Measurements from ENCODE around the gene ATP5PF. TPM values are rescaled to one million over a fixed set of nuclear protein-coding genes. Genes with fewer than 3 reads are reported as not detected.
A peak's percentile ranks its signal among the peaks of the same experiment; 100 is the strongest.

ATP5PF gene
- total and polyA plus RNA-seq, 3 experiments from 2014 or later: 182 to 366 (median 197) TPM

GRCh38 chr21:25759573-25759972 is 24.9 kb upstream of the ATP5PF start:
- no peaks in the 10 kb centered on the region for H3K4me1 ChIP-seq (ENCODE audit: insufficient read depth, low read length)
- H3K36me3 Mint-ChIP-seq: peaks cover 10 to 85% (median 35%) of the 10 kb centered on the region in 3 donors
- H3K9me3 Mint-ChIP-seq: no peaks in the 10 kb centered on the region
- H3K27me3 ChIP-seq (ENCODE audit: insufficient read depth, low read length, poor library complexity, severe bottlenecking): no peaks in the 10 kb centered on the region
- peak overlapping the region in 2 of 8 donors; percentile 33 to 72 for H3K27ac Mint-ChIP-seq
- no peak overlapping the region for H3K4me3 Mint-ChIP-seq
- H3K36me3 ChIP-seq (ENCODE audit: insufficient read depth, low read length): peaks cover 31% of the 10 kb centered on the region
- peaks cover 21 to 29% (median 22%) of the 10 kb centered on the region in 3 donors for H3K4me1 Mint-ChIP-seq
- POLR2A ChIA-PET: interaction anchor here (0.5 kb wide), 1 partner anchor 17 kb away, joined by 3 read pairs; no protein-coding TSS in a partner anchor
- no peaks in the 10 kb centered on the region for H3K9me3 ChIP-seq (ENCODE audit: low read length)
- H3K4me3 ChIP-seq (ENCODE audit: low read length): no peak overlapping the region
- H3K27ac ChIP-seq (ENCODE audit: low read depth, low read length): no peak overlapping the region
- CTCF ChIA-PET: no interaction called here
- DNase-seq: no peak
- H3K27me3 Mint-ChIP-seq: no peaks in the 10 kb centered on the region

- Mint-ChIP-seq H3K4me1 (peaks cover 22 to 32% (median 23%) of the 10 kb centered on the region in 3 donors), H3K27me3 (no peaks in the 10 kb centered on the region), H3K36me3 (peaks cover 11 to 84% (median 41%) of the 10 kb centered on the region in 3 donors), H3K9me3 (no peaks in the 10 kb centered on the region), H3K4me3 (no peak overlapping the region), H3K27ac (peak overlapping the region in 2 of 8 donors; percentile 38 to 55)
- no peak for DNase-seq
- Histone ChIP-seq H3K27me3 (ENCODE audit: insufficient read depth, low read length, poor library complexity, severe bottlenecking) (no peaks in the 10 kb centered on the region), H3K36me3 (ENCODE audit: insufficient read depth, low read length) (peaks cover 28% of the 10 kb centered on the region), H3K4me1 (ENCODE audit: insufficient read depth, low read length) (no peaks in the 10 kb centered on the region), H3K27ac (ENCODE audit: low read depth, low read length) (no peak overlapping the region), H3K9me3 (ENCODE audit: low read length) (no peaks in the 10 kb centered on the region), H3K4me3 (ENCODE audit: low read length) (no peak overlapping the region)
- ChIA-PET POLR2A (no interaction called here), CTCF (interaction anchor here (0.6 kb wide), 2 partner anchors 23 to 209 kb away, joined by 3 read pairs; partner anchors contain the start of genes ATP5PF and GABPA)
Observed at GRCh38 chr21:25757531-25757930, 22.8 kb upstream of the ATP5PF start.

GRCh38 chr21:25756190-25756932 is 21.7 kb upstream of the ATP5PF start:
- no peaks in the 10 kb centered on the region for H3K4me1 ChIP-seq (ENCODE audit: insufficient read depth, low read length)
- no peaks in the 10 kb centered on the region for H3K27me3 Mint-ChIP-seq
- peak overlapping the region in 5 of 7 donors; percentile 5 to 67 (median 44) for H3K4me3 Mint-ChIP-seq
- ChIA-PET POLR2A (no interaction called here), CTCF (no interaction called here)
- DNase-seq: no peak
- peaks cover 32% of the 10 kb centered on the region for H3K36me3 ChIP-seq (ENCODE audit: insufficient read depth, low read length)
- no peak overlapping the region for H3K27ac ChIP-seq (ENCODE audit: low read depth, low read length)
- H3K4me1 Mint-ChIP-seq: peaks cover 22 to 36% (median 26%) of the 10 kb centered on the region in 3 donors
- H3K9me3 ChIP-seq (ENCODE audit: low read length): no peaks in the 10 kb centered on the region
- H3K27me3 ChIP-seq (ENCODE audit: insufficient read depth, low read length, poor library complexity, severe bottlenecking): no peaks in the 10 kb centered on the region
- H3K27ac Mint-ChIP-seq: peak overlapping the region; percentile 1 to 88 (median 75)
- no peak overlapping the region for H3K4me3 ChIP-seq (ENCODE audit: low read length)
- peaks cover 15 to 83% (median 46%) of the 10 kb centered on the region in 3 donors for H3K36me3 Mint-ChIP-seq
- no peaks in the 10 kb centered on the region for H3K9me3 Mint-ChIP-seq

DNA sequence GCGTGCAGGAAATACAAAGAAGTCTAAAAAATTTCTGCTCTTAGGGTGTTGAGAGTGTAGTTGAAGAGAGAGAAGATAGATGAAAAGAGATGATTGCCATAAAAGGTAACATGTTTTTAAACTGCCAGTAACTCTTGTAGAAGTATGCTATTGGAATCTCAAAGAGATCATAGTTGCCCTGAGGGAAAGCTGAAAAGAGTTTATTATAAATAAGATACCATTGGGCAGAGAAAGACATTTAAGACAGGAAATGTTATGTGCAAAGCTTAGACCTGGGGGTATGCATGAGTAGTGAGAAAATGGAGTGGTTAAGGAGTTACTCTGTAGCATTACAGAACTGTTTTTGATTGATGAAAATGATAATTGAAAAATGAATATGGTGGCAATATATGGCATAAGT is 17.7 kb upstream of the ATP5PF start:
- peaks cover 10 to 72% (median 30%) of the 10 kb centered on the region in 3 donors for H3K36me3 Mint-ChIP-seq
- no peaks in the 10 kb centered on the region for H3K9me3 ChIP-seq (ENCODE audit: low read length)
- DNase-seq: no peak
- H3K4me1 Mint-ChIP-seq: peaks cover 29 to 36% (median 30%) of the 10 kb centered on the region in 3 donors
- ChIA-PET POLR2A (no interaction called here), CTCF (no interaction called here)
- no peaks in the 10 kb centered on the region for H3K27me3 Mint-ChIP-seq
- peak overlapping the region in 2 of 8 donors; percentile 15 to 61 for H3K27ac Mint-ChIP-seq
- peaks cover 14% of the 10 kb centered on the region for H3K36me3 ChIP-seq (ENCODE audit: insufficient read depth, low read length)
- H3K4me1 ChIP-seq (ENCODE audit: insufficient read depth, low read length): no peaks in the 10 kb centered on the region
- H3K27me3 ChIP-seq (ENCODE audit: insufficient read depth, low read length, poor library complexity, severe bottlenecking): no peaks in the 10 kb centered on the region
- H3K4me3 ChIP-seq (ENCODE audit: low read length): no peak overlapping the region
- H3K9me3 Mint-ChIP-seq: no peaks in the 10 kb centered on the region
- no peak overlapping the region for H3K27ac ChIP-seq (ENCODE audit: low read depth, low read length)
- H3K4me3 Mint-ChIP-seq: no peak overlapping the region

DNA sequence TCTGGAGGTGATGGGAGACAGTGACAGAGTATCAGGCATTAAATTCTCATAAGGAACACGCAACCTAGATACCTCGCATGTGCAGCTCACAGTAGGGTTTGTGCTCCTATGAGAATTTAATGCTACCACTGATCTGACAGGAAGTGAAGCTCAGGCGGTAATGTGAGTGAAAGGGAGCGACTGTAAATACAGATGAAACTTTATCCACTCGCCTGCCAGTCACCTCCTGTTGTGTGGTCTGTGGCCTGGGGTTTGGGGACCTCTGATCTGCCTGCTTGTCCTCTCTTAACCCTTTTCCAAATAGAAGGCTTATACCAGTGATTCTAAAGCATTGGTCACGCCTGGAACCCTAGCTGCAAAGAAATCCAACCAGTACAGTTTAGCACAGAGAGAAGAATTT is 15.4 kb upstream of the ATP5PF start:
- Mint-ChIP-seq H3K4me1 (peaks cover 14 to 16% (median 15%) of the 10 kb centered on the region in 3 donors), H3K4me3 (no peak overlapping the region), H3K36me3 (peaks cover 10 to 70% (median 23%) of the 10 kb centered on the region in 3 donors), H3K27me3 (no peaks in the 10 kb centered on the region), H3K27ac (peak overlapping the region in 5 of 8 donors; percentile 5 to 73 (median 52)), H3K9me3 (no peaks in the 10 kb centered on the region)
- Histone ChIP-seq H3K9me3 (ENCODE audit: low read length) (no peaks in the 10 kb centered on the region), H3K4me3 (ENCODE audit: low read length) (no peak overlapping the region), H3K36me3 (ENCODE audit: insufficient read depth, low read length) (peaks cover 18% of the 10 kb centered on the region), H3K4me1 (ENCODE audit: insufficient read depth, low read length) (no peaks in the 10 kb centered on the region), H3K27ac (ENCODE audit: low read depth, low read length) (no peak overlapping the region), H3K27me3 (ENCODE audit: insufficient read depth, low read length, poor library complexity, severe bottlenecking) (no peaks in the 10 kb centered on the region)
- ChIA-PET POLR2A (no interaction called here), CTCF (interaction anchor here (0.8 to 1.5 kb wide), 2 partner anchors 52 to 141 kb away, joined by 3 read pairs; no protein-coding TSS in a partner anchor)
- peak in 1 of 5 donors; percentile 5 for DNase-seq

DNA sequence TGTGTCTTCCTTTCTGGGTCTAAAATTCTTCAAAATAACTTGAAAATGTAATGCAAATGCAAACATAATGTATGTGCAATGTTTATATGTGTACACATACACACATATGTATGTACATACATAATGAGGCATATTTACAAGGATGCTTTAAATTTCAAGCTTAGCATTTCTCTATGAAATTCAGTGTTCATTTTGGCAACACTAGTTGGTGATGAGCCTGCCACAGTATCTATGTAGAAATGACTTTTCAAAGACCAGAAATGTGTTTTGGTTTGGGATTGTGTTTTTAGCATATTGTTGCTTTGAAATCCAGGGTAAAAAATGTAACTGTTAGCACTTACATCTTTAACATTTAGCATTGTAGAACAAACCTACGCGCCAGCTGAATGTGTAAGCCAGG is 10.2 kb upstream of the ATP5PF start:
- POLR2A ChIA-PET: no interaction called here

DNA sequence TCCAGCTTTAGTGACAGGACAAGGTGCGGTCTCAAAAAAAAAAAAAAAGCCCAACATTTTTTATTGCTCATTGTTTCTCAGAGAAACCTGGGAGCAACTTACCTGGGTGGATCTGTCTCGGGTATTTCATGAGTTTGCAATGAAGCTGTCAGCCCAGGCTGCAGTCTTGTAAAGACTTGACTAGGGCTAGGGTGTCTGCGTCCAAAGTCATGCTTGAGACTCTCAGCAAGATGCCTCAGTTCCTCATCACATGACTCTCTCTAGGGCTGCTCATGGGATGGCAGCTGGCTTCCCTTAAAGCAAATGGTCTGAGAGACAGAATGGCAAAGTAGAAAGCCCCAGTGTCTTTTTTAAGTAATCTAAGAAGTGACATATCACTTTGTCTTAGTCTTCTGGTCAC is 8.2 kb upstream of the ATP5PF start:
- Mint-ChIP-seq H3K4me3 (no peak overlapping the region), H3K36me3 (peaks cover 0 to 54% (median 8%) of the 10 kb centered on the region in 3 donors), H3K27me3 (no peaks in the 10 kb centered on the region), H3K4me1 (peaks cover 29 to 54% (median 50%) of the 10 kb centered on the region in 3 donors), H3K27ac (peak overlapping the region in 2 of 8 donors; percentile 17 to 46), H3K9me3 (no peaks in the 10 kb centered on the region)
- H3K9me3 ChIP-seq (ENCODE audit: low read length): no peaks in the 10 kb centered on the region
- H3K36me3 ChIP-seq (ENCODE audit: insufficient read depth, low read length): peaks cover 4% of the 10 kb centered on the region
- POLR2A ChIA-PET: interaction anchor here (0.6 kb wide), 1 partner anchor 16 kb away, joined by 3 read pairs; no protein-coding TSS in a partner anchor
- no peak overlapping the region for H3K27ac ChIP-seq (ENCODE audit: low read depth, low read length)
- no peaks in the 10 kb centered on the region for H3K4me1 ChIP-seq (ENCODE audit: insufficient read depth, low read length)
- CTCF ChIA-PET: no interaction called here
- DNase-seq: no peak
- no peaks in the 10 kb centered on the region for H3K27me3 ChIP-seq (ENCODE audit: insufficient read depth, low read length, poor library complexity, severe bottlenecking)
- no peak overlapping the region for H3K4me3 ChIP-seq (ENCODE audit: low read length)

More for the DNA sequence above, 10.2 kb upstream of the ATP5PF start:
- H3K4me3 ChIP-seq (ENCODE audit: low read length): no peak overlapping the region
- peak overlapping the region in 2 of 8 donors; percentile 17 to 54 for H3K27ac Mint-ChIP-seq
- H3K4me3 Mint-ChIP-seq: no peak overlapping the region
- CTCF ChIA-PET: no interaction called here
- DNase-seq: no peak
- peaks cover 0 to 63% (median 10%) of the 10 kb centered on the region in 3 donors for H3K36me3 Mint-ChIP-seq
- H3K9me3 Mint-ChIP-seq: no peaks in the 10 kb centered on the region
- H3K4me1 ChIP-seq (ENCODE audit: insufficient read depth, low read length): no peaks in the 10 kb centered on the region
- H3K36me3 ChIP-seq (ENCODE audit: insufficient read depth, low read length): peaks cover 4% of the 10 kb centered on the region
- H3K4me1 Mint-ChIP-seq: peaks cover 18 to 39% (median 38%) of the 10 kb centered on the region in 3 donors
- no peaks in the 10 kb centered on the region for H3K27me3 ChIP-seq (ENCODE audit: insufficient read depth, low read length, poor library complexity, severe bottlenecking)
- no peak overlapping the region for H3K27ac ChIP-seq (ENCODE audit: low read depth, low read length)
- no peaks in the 10 kb centered on the region for H3K9me3 ChIP-seq (ENCODE audit: low read length)
- no peaks in the 10 kb centered on the region for H3K27me3 Mint-ChIP-seq

GRCh38 chr21:25737421-25737820 is 2.7 kb upstream of the ATP5PF start:
- ChIA-PET POLR2A (no interaction called here), CTCF (no interaction called here)
- H3K27ac ChIP-seq (ENCODE audit: low read depth, low read length): no peak overlapping the region
- peak overlapping the region in 2 of 7 donors; percentile 7 to 97 for H3K4me3 Mint-ChIP-seq
- no peak overlapping the region for H3K4me3 ChIP-seq (ENCODE audit: low read length)
- H3K9me3 ChIP-seq (ENCODE audit: low read length): no peaks in the 10 kb centered on the region
- no peaks in the 10 kb centered on the region for H3K36me3 ChIP-seq (ENCODE audit: insufficient read depth, low read length)
- H3K27me3 Mint-ChIP-seq: no peaks in the 10 kb centered on the region
- no peak for DNase-seq
- no peaks in the 10 kb centered on the region for H3K27me3 ChIP-seq (ENCODE audit: insufficient read depth, low read length, poor library complexity, severe bottlenecking)
- H3K36me3 Mint-ChIP-seq: peaks cover 0 to 36% (median 6%) of the 10 kb centered on the region in 3 donors
- H3K4me1 ChIP-seq (ENCODE audit: insufficient read depth, low read length): peaks cover 17% of the 10 kb centered on the region
- no peaks in the 10 kb centered on the region for H3K9me3 Mint-ChIP-seq
- H3K27ac Mint-ChIP-seq: peak overlapping the region in 3 of 8 donors; percentile 47 to 97 (median 62)
- peaks cover 56 to 77% (median 76%) of the 10 kb centered on the region in 3 donors for H3K4me1 Mint-ChIP-seq

All from CD8-positive, alpha-beta memory T cell (primary cell).